Measurements from ENCODE around the gene OSBPL3. TPM values are rescaled to one million over a fixed set of nuclear protein-coding genes. Genes with fewer than 3 reads are reported as not detected.

The OSBPL3 gene
- total and polyA plus RNA-seq, 4 donors, result 0.28 to 3.0 (median 1.1) TPM

- Histone ChIP-seq H3K4me3 (ENCODE audit: low read depth in 1 of 3, low read length in 3 of 3) (no peak overlapping the region), H3K9me3 (ENCODE audit: control insufficient read depth in 4 of 4, low read length in 3 of 4) (peaks cover 0 to 1% (median 0%) of the 10 kb centered on the region in 4 donors), H3K9ac (ENCODE audit: low read depth in 1 of 2, low read length in 2 of 2) (no peak overlapping the region), H3K27ac (ENCODE audit: low read depth in 1 of 2, low read length in 2 of 2) (no peak overlapping the region), H3K36me3 (ENCODE audit: control insufficient read depth in 4 of 4, insufficient read depth in 3 of 4, low read depth in 1 of 4, low read length in 3 of 4) (no peaks in the 10 kb centered on the region), H3K27me3 (ENCODE audit: control insufficient read depth in 4 of 4, insufficient read depth in 4 of 4, low read length in 3 of 4) (peaks cover 0 to 4% (median 0%) of the 10 kb centered on the region in 4 donors), H3K4me1 (ENCODE audit: control insufficient read depth in 4 of 4, insufficient read depth in 4 of 4, low read length in 3 of 4) (no peaks in the 10 kb centered on the region)
- DNase-seq (ENCODE audit: low spot score), result no peak
- no peak for TF ChIP-seq EGR1 (IDR thresholded peaks at IDR 0.05; ENCODE audit: low read depth in 2 of 2)
- no peak for TF ChIP-seq REST (IDR thresholded peaks at IDR 0.05)
- no peak for TF ChIP-seq TAF1 (conservative IDR thresholded peaks at IDR 0.05)
- no peak for TF ChIP-seq HNF4A (conservative IDR thresholded peaks at IDR 0.05)
- TF ChIP-seq FOXA2 (IDR thresholded peaks at IDR 0.05), result no peak
- no peak for TF ChIP-seq RXRA (IDR thresholded peaks at IDR 0.05)
- no peak for TF ChIP-seq YY1 (IDR thresholded peaks at IDR 0.05)
- TF ChIP-seq, protein P1, sequence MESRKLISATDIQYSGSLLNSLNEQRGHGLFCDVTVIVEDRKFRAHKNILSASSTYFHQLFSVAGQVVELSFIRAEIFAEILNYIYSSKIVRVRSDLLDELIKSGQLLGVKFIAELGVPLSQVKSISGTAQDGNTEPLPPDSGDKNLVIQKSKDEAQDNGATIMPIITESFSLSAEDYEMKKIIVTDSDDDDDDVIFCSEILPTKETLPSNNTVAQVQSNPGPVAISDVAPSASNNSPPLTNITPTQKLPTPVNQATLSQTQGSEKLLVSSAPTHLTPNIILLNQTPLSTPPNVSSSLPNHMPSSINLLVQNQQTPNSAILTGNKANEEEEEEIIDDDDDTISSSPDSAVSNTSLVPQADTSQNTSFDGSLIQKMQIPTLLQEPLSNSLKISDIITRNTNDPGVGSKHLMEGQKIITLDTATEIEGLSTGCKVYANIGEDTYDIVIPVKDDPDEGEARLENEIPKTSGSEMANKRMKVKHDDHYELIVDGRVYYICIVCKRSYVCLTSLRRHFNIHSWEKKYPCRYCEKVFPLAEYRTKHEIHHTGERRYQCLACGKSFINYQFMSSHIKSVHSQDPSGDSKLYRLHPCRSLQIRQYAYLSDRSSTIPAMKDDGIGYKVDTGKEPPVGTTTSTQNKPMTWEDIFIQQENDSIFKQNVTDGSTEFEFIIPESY (IDR thresholded peaks at IDR 0.05), result no peak
- TF ChIP-seq MAX (IDR thresholded peaks at IDR 0.05), result no peak
These were observed 21.6 kb downstream of the OSBPL3 start for GRCh38 chr7:24958399-24958798.

GRCh38 chr7:24956021-24956420 is 24.0 kb downstream of the OSBPL3 start:
- TF ChIP-seq YY1 (IDR thresholded peaks at IDR 0.05) (no peak), JUND (IDR thresholded peaks at IDR 0.05) (no peak), REST (IDR thresholded peaks at IDR 0.05) (no peak), FOXA2 (IDR thresholded peaks at IDR 0.05) (no peak)
- TF ChIP-seq, protein P2, sequence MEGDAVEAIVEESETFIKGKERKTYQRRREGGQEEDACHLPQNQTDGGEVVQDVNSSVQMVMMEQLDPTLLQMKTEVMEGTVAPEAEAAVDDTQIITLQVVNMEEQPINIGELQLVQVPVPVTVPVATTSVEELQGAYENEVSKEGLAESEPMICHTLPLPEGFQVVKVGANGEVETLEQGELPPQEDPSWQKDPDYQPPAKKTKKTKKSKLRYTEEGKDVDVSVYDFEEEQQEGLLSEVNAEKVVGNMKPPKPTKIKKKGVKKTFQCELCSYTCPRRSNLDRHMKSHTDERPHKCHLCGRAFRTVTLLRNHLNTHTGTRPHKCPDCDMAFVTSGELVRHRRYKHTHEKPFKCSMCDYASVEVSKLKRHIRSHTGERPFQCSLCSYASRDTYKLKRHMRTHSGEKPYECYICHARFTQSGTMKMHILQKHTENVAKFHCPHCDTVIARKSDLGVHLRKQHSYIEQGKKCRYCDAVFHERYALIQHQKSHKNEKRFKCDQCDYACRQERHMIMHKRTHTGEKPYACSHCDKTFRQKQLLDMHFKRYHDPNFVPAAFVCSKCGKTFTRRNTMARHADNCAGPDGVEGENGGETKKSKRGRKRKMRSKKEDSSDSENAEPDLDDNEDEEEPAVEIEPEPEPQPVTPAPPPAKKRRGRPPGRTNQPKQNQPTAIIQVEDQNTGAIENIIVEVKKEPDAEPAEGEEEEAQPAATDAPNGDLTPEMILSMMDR (IDR thresholded peaks at IDR 0.05; ENCODE audit: low read depth, low read length, missing input control), result no peak
- no peak overlapping the region for H3K9ac ChIP-seq (ENCODE audit: low read depth in 1 of 2, low read length in 2 of 2)
- peaks cover 0 to 4% (median 0%) of the 10 kb centered on the region in 4 donors for H3K27me3 ChIP-seq (ENCODE audit: control insufficient read depth in 4 of 4, insufficient read depth in 4 of 4, low read length in 3 of 4)
- no peaks in the 10 kb centered on the region for H3K36me3 ChIP-seq (ENCODE audit: control insufficient read depth in 4 of 4, insufficient read depth in 3 of 4, low read depth in 1 of 4, low read length in 3 of 4)
- WGBS, result 93% methylated on average over 3 of the region's 3 CpGs
- no peak overlapping the region for H3K4me3 ChIP-seq (ENCODE audit: low read depth in 1 of 3, low read length in 3 of 3)
- DNase-seq (ENCODE audit: low spot score), result no peak
- H3K27ac ChIP-seq (ENCODE audit: low read depth in 1 of 2, low read length in 2 of 2), result no peak overlapping the region
- peaks cover 0 to 1% (median 0%) of the 10 kb centered on the region in 4 donors for H3K9me3 ChIP-seq (ENCODE audit: control insufficient read depth in 4 of 4, low read length in 3 of 4)
- no peaks in the 10 kb centered on the region for H3K4me1 ChIP-seq (ENCODE audit: control insufficient read depth in 4 of 4, insufficient read depth in 4 of 4, low read length in 3 of 4)

Measured in liver (tissue), 9 donors.